HG03432 (cell line): ENCODE measurements around the gene ERICH4.
A peak's percentile ranks its signal among the peaks of the same experiment; 100 is the strongest.
"Not testable (repeated sequence)": the region's sequence is repeated elsewhere in the genome, so short reads cannot be mapped to it uniquely, and the experiment has no call there.

Experiments
- ATAC-seq: cut with Tn5 transposase; IDR thresholded peaks from one replicate; pipeline ENCODE4 v1.9.1; 2021; ENCODE audit warnings: mild to moderate bottlenecking, moderate library complexity; ENCODE audit not compliant: unreplicated experiment

The ERICH4 gene

GRCh38 chr19:41433171-41433570, 9.8 kb upstream of the ERICH4 start:
- ATAC-seq, result no peak

GRCh38 chr19:41434450-41434849, 8.5 kb upstream of the ERICH4 start:
- ATAC-seq, result no peak

- ATAC-seq, result not testable (repeated sequence)
Observed at GRCh38 chr19:41435376-41435775, 7.6 kb upstream of the ERICH4 start.

- ATAC-seq, result no peak
Observed at GRCh38 chr19:41435936-41436673, 6.9 kb upstream of the ERICH4 start.

- ATAC-seq, result no peak
Observed at GRCh38 chr19:41436674-41436951, 6.3 kb upstream of the ERICH4 start.

- ATAC-seq, result no peak
Observed at GRCh38 chr19:41437944-41438574, 4.9 kb upstream of the ERICH4 start.

- peak; percentile 89 for ATAC-seq
Observed at GRCh38 chr19:41439441-41440222, 3.3 kb upstream of the ERICH4 start, which contains the start of gene DMAC2. Gene DMAC2 (minus strand): TSS chr19:41439912. CDS start chr19:41439899, 13 bp downstream.

GRCh38 chr19:41441321-41441945, 1.5 kb upstream of the ERICH4 start:
- no peak for ATAC-seq

- ATAC-seq, result no peak
Observed at GRCh38 chr19:41443813-41444455, 978 bp downstream of the ERICH4 start.

GRCh38 chr19:41445575-41445974, 2.6 kb downstream of the ERICH4 start:
- ATAC-seq, result no peak

- ATAC-seq, result no peak
Observed at GRCh38 chr19:41447732-41448332, 4.9 kb downstream of the ERICH4 start.

GRCh38 chr19:41449079-41449864, 6.3 kb downstream of the ERICH4 start:
- ATAC-seq, result no peak

GRCh38 chr19:41449865-41450178, 6.9 kb downstream of the ERICH4 start:
- ATAC-seq, result no peak

- ATAC-seq, result no peak
Observed at GRCh38 chr19:41452584-41453275, 9.8 kb downstream of the ERICH4 start.

- no peak for ATAC-seq
Observed at GRCh38 chr19:41455936-41456335, 13.0 kb downstream of the ERICH4 start.

GRCh38 chr19:41456342-41456918, 13.5 kb downstream of the ERICH4 start:
- no peak for ATAC-seq

- peak; percentile 53 for ATAC-seq
Observed at GRCh38 chr19:41457241-41457640, 14.3 kb downstream of the ERICH4 start.

GRCh38 chr19:41462497-41462896, 19.5 kb downstream of the ERICH4 start:
- ATAC-seq, result no peak
